HCT116 (cell line): ENCODE results near the gene MGRN1. TPM values are rescaled to one million over a fixed set of nuclear protein-coding genes. Genes with fewer than 3 reads are reported as not detected.

Source experiments
- ATAC-seq: fragments of 200-7000 bp; cut with Tn5 transposase; 2 replicates; pipeline ENCODE4 v1.9.1; 2020; ENCODE audit warnings: mild to moderate bottlenecking, moderate library complexity
- BruUV-seq: library from RNA; stranded (reverse); fragments of 400-500 nt; replicated peaks from 2 replicates; lab custom pipeline; 2021; lab: Mats Ljungman, UMichigan
- CTCF ChIA-PET: fragments of 300-600 bp; sonication (Branson Sonifier 250); formaldehyde crosslinking; loops from one replicate; lab custom pipeline; 2021; ENCODE audit warnings: antibody characterized with exemption; lab: Charles Lee
- POLR2A ChIA-PET: fragments of 300-600, 350-600 bp; sonication (Branson Sonifier 250); formaldehyde crosslinking; loops from one replicate; lab custom pipeline; 2021; ENCODE audit warnings: antibody characterized with exemption; lab: Charles Lee
- RAD21 ChIA-PET, 2 experiments: fragments of 300-600 bp; sonication (Branson Sonifier 250); formaldehyde crosslinking; loops; one replicate each; lab custom pipeline; 2023; ENCODE audit warnings: low total read pairs in 2 of 2; ENCODE audit not compliant: uncharacterized antibody in 2 of 2, unreplicated experiment in 2 of 2, low non-redundant PET in 1 of 2; lab: Charles Lee
- DNase-seq: peaks from one replicate; pipeline ENCODE4 v3.0.0-alpha.2; 2010; ENCODE audit warnings: low read depth, low spot score
- H2AFZ ChIP-seq: fragments of 200-600 bp; shearing (Covaris generic), sonication (generic); 2 replicates; pipeline ENCODE4 v1.6.1; 2017; ENCODE audit warnings: low read depth, mixed run types, mixed read lengths, antibody characterized with exemption, low read length; ENCODE audit not compliant: poor library complexity, severe bottlenecking
- H3K27ac ChIP-seq: 2 replicates; pipeline ENCODE4 v1.5.1; 2012; ENCODE audit warnings: low read depth, low read length
- H3K27me3 ChIP-seq: fragments of 200-600 bp; sonication (generic); 2 replicates; pipeline ENCODE4 v1.6.1; 2016; ENCODE audit warnings: mixed run types, low read length, mixed read lengths; ENCODE audit not compliant: insufficient read depth
- H3K36me3 ChIP-seq, 2 experiments: fragments of 200-500 bp in 1 of 2; fragments of 200-600 bp in 1 of 2; sonication (Bioruptor generic) in 1 of 2; sonication (generic) in 1 of 2; 2 replicates each; pipeline versions ENCODE4 v1.5.1 to v1.6.1; 2014 to 2016; ENCODE audit warnings: low read length in 2 of 2, inconsistent platforms in 1 of 2, mixed read lengths in 1 of 2, mixed run types in 1 of 2; ENCODE audit not compliant: insufficient read depth in 2 of 2, control insufficient read depth in 1 of 2
- H3K4me1 ChIP-seq, 2 experiments: fragments of 200-600 bp in 1 of 2; sonication (generic) in 1 of 2; 2 replicates each; pipeline versions ENCODE4 v1.5.1 to v1.6.1; 2012 to 2017; ENCODE audit warnings: low read length in 2 of 2, inconsistent platforms in 1 of 2, mild to moderate bottlenecking in 1 of 2, mixed read lengths in 1 of 2, mixed run types in 1 of 2, moderate library complexity in 1 of 2; ENCODE audit not compliant: insufficient read depth in 2 of 2, control insufficient read depth in 1 of 2
- H3K4me2 ChIP-seq: fragments of 200-600 bp; sonication (generic); 2 replicates; pipeline ENCODE4 v1.6.1; 2017; ENCODE audit warnings: mixed run types, low read length, mixed read lengths
- H3K4me3 ChIP-seq, 2 experiments: fragments of 200-600 bp in 1 of 2; sonication (generic) in 1 of 2; replicated peaks in 1 of 2; 2 replicates each; pipeline ENCODE4 v1.5.1; 2011 to 2016; ENCODE audit warnings: low read length in 2 of 2, control low read depth in 1 of 2, low read depth in 1 of 2, mild to moderate bottlenecking in 1 of 2, mixed read lengths in 1 of 2, mixed run types in 1 of 2
- H3K79me2 ChIP-seq: fragments of 200-600 bp; sonication (generic); 2 replicates; pipeline ENCODE4 v1.6.1; 2017; ENCODE audit warnings: mild to moderate bottlenecking, mixed run types, low read length, moderate library complexity, mixed read lengths; ENCODE audit not compliant: insufficient read depth
- H3K9ac ChIP-seq: fragments of 200-600 bp; sonication (generic); 2 replicates; pipeline ENCODE4 v1.6.1; 2016; ENCODE audit warnings: low read length, mixed read lengths
- H3K9me2 ChIP-seq: fragments of 200-600 bp; sonication (generic), shearing (Covaris generic); 2 replicates; pipeline ENCODE4 v1.6.1; 2017; ENCODE audit warnings: mixed run types, mild to moderate bottlenecking, moderate library complexity; ENCODE audit not compliant: insufficient read depth
- H3K9me3 ChIP-seq, 2 experiments: fragments of 200-500 bp in 1 of 2; fragments of 200-600 bp in 1 of 2; sonication (Bioruptor generic) in 1 of 2; sonication (generic) in 1 of 2; 2 replicates each; pipeline ENCODE4 v1.6.1; 2014 to 2017; ENCODE audit warnings: low read length in 2 of 2, mixed read lengths in 2 of 2, inconsistent platforms in 1 of 2, low read depth in 1 of 2, mild to moderate bottlenecking in 1 of 2, mixed run types in 1 of 2, moderate library complexity in 1 of 2; ENCODE audit not compliant: control insufficient read depth in 1 of 2, insufficient read depth in 1 of 2
- H4K20me1 ChIP-seq: fragments of 200-600 bp; sonication (generic), shearing (Covaris generic); 2 replicates; pipeline ENCODE4 v1.6.1; 2017; ENCODE audit warnings: mixed run types, mild to moderate bottlenecking, moderate library complexity; ENCODE audit not compliant: insufficient read depth
- ATF3 ChIP-seq: IDR thresholded peaks from 2 replicates; pipeline ENCODE4 v1.6.1; 2012
- CBX3 ChIP-seq: IDR thresholded peaks from 2 replicates; pipeline ENCODE4 v1.6.1; 2012; ENCODE audit warnings: low read depth
- CTCF ChIP-seq, 3 experiments: fragments of 200-600 bp in 1 of 3; sonication (generic) in 1 of 3; IDR thresholded peaks in 2 of 3; conservative IDR thresholded peaks in 1 of 3; 2 replicates each; pipeline ENCODE4 v1.5.1; 2012 to 2017; ENCODE audit warnings: low read depth in 2 of 3, low read length in 2 of 3, antibody characterized with exemption in 1 of 3, borderline replicate concordance in 1 of 3, control low read depth in 1 of 3, mild to moderate bottlenecking in 1 of 3, mixed read lengths in 1 of 3, mixed run types in 1 of 3, moderate library complexity in 1 of 3; ENCODE audit not compliant: insufficient read depth in 1 of 3
- EGR1 ChIP-seq: IDR thresholded peaks from 2 replicates; pipeline ENCODE4 v1.6.1; 2012; ENCODE audit warnings: low read depth
- ELF1 ChIP-seq: IDR thresholded peaks from 2 replicates; pipeline ENCODE4 v1.6.1; 2012; ENCODE audit warnings: low read depth, borderline replicate concordance
- EZH2 ChIP-seq: fragments of 200-600 bp; sonication (generic); IDR thresholded peaks from 2 replicates; pipeline ENCODE4 v1.6.1; 2017; ENCODE audit warnings: antibody characterized with exemption, mixed run types
- EZH2phosphoT487 ChIP-seq: fragments of 200-600 bp; IDR thresholded peaks from 2 replicates; pipeline ENCODE4 v1.6.1; 2018; ENCODE audit warnings: antibody characterized with exemption, borderline replicate concordance
- FOSL1 ChIP-seq: IDR thresholded peaks from 2 replicates; pipeline ENCODE4 v1.6.1; 2012; ENCODE audit warnings: low read depth
- MAX ChIP-seq: IDR thresholded peaks from 2 replicates; pipeline ENCODE4 v1.6.1; 2012
- POLR2A ChIP-seq: IDR thresholded peaks from 2 replicates; pipeline ENCODE4 v1.7.0; 2011; ENCODE audit warnings: borderline replicate concordance; ENCODE audit not compliant: insufficient read depth, insufficient read length; ENCODE audit errors: extremely low read depth
- POLR2AphosphoS5 ChIP-seq: IDR thresholded peaks from 2 replicates; pipeline ENCODE4 v1.6.1; 2011; ENCODE audit warnings: mild to moderate bottlenecking, low read depth, low read length, moderate library complexity
- RAD21 ChIP-seq: IDR thresholded peaks from 2 replicates; pipeline ENCODE4 v1.6.1; 2012; ENCODE audit warnings: low read depth, mild to moderate bottlenecking
- SIN3A ChIP-seq: IDR thresholded peaks from 2 replicates; pipeline ENCODE4 v1.6.1; 2012; ENCODE audit warnings: low read depth
- SP1 ChIP-seq: IDR thresholded peaks from 2 replicates; pipeline ENCODE4 v1.6.1; 2012; ENCODE audit warnings: low read depth
- TCF7L2 ChIP-seq: IDR thresholded peaks from 2 replicates; pipeline ENCODE4 v1.7.0; 2011; ENCODE audit warnings: borderline replicate concordance, inconsistent platforms; ENCODE audit not compliant: insufficient read depth, insufficient read length; ENCODE audit errors: extremely low read depth
- ZBTB33 ChIP-seq: IDR thresholded peaks from 2 replicates; pipeline ENCODE4 v1.6.1; 2011; ENCODE audit warnings: mild to moderate bottlenecking, low read length, moderate library complexity; ENCODE audit not compliant: insufficient replicate concordance; ENCODE audit errors: extremely low read depth
- ZNF274 ChIP-seq: fragments of 200-500 bp; sonication (Bioruptor generic); IDR thresholded peaks from 2 replicates; pipeline ENCODE4 v1.6.1; 2014; ENCODE audit warnings: mild to moderate bottlenecking, low read depth, low read length, inconsistent platforms
- intact Hi-C: fragments of 100-400 bp; cut with micrococcal nuclease; formaldehyde crosslinking; loops from 2 replicates; pipeline ENCODE4 v1.10.0; 2022
- total RNA-seq: library from RNA; stranded (reverse); gene quantifications from one replicate; pipeline ENCODE4 v1.2.1, GENCODE V29; 2021; ENCODE audit not compliant: unreplicated experiment

Gene MGRN1
- total RNA-seq, 1 experiment from 2014 or later: 50.6 TPM

- no peak overlapping the region for H3K9ac ChIP-seq
- no peak for TF ChIP-seq ZNF274
- no peak for TF ChIP-seq MAX
- TF ChIP-seq POLR2AphosphoS5: no peak
- TF ChIP-seq ZBTB33: no peak
- TF ChIP-seq TCF7L2: no peak
- TF ChIP-seq ELF1: no peak
- no peak for TF ChIP-seq EGR1
- no peak for TF ChIP-seq SP1
- TF ChIP-seq POLR2A: no peak
- TF ChIP-seq CBX3: no peak
- no peak for TF ChIP-seq ATF3
- TF ChIP-seq RAD21: no peak
- no peak for TF ChIP-seq CTCF (IDR thresholded peaks at IDR 0.05 in 2 of 3, conservative IDR thresholded peaks at IDR 0.05 in 1 of 3; ENCODE audit: borderline replicate concordance in 1 of 3, insufficient read depth in 1 of 3, low read depth in 2 of 3, low read length in 2 of 3)
- no peak for TF ChIP-seq FOSL1
- no peak for TF ChIP-seq SIN3A
- TF ChIP-seq EZH2: no peak
- no peak for TF ChIP-seq EZH2phosphoT487
- H3K4me2 ChIP-seq: no peak overlapping the region
- RAD21 ChIA-PET: no interaction called here
- intact Hi-C loops: no loop called here
- no peak for DNase-seq
- H3K36me3 ChIP-seq: peaks cover 15 to 23% of the 10 kb centered on the region in 2 experiments
- no peaks in the 10 kb centered on the region for H3K9me3 ChIP-seq
- POLR2A ChIA-PET: no interaction called here
- H3K79me2 ChIP-seq: no peaks in the 10 kb centered on the region
- H4K20me1 ChIP-seq: no peaks in the 10 kb centered on the region
- BruUV-seq: no TSS peak
- H2AFZ ChIP-seq: no peak overlapping the region
- 0 out of 2 replicates have a peak, but pooled peaks have one; percentile 23 for ATAC-seq
- H3K4me1 ChIP-seq: 0 out of 4 replicates have a peak, but pooled peaks cover 0 to 10% of the 10 kb centered on the region in 2 experiments
- H3K27ac ChIP-seq: no peak overlapping the region
- CTCF ChIA-PET: no interaction called here
- H3K9me2 ChIP-seq: no peaks in the 10 kb centered on the region
- no peaks in the 10 kb centered on the region for H3K27me3 ChIP-seq
- no peak overlapping the region for H3K4me3 ChIP-seq
Observed at GRCh38 chr16:4666537-4667202, 42.0 kb downstream of the MGRN1 start.
